WTC11 (cell line): ENCODE results near the gene RGS7. TPM values are rescaled to one million over a fixed set of nuclear protein-coding genes. Genes with fewer than 3 reads are reported as not detected.

Experiments used
- ATAC-seq: fragments of 200-7000 bp; cut with Tn5 transposase; 2 replicates; pipeline ENCODE4 v1.10.0; 2021; ENCODE audit warnings: mild to moderate bottlenecking, moderate library complexity
- CTCF ChIA-PET: fragments of 300-600 bp; sonication (Branson Sonifier 250); formaldehyde crosslinking; loops from one replicate; lab custom pipeline; 2021; ENCODE audit warnings: antibody characterized with exemption; lab: Charles Lee
- POLR2A ChIA-PET: fragments of 350-600 bp; sonication (Branson Sonifier 250); formaldehyde crosslinking; loops from one replicate; lab custom pipeline; 2021; ENCODE audit warnings: antibody characterized with exemption; lab: Charles Lee
- DNase-seq: peaks from one replicate; pipeline ENCODE4 v3.0.0; 2021; ENCODE audit warnings: low spot score
- H3K27ac Mint-ChIP-seq: 2 replicates; pipeline ENCODE4 v1.8.0; 2021; ENCODE audit warnings: mixed read lengths
- H3K27me3 Mint-ChIP-seq: 2 replicates; pipeline ENCODE4 v1.8.0; 2021; ENCODE audit warnings: low read depth, mild to moderate bottlenecking, moderate library complexity, mixed read lengths
- H3K36me3 Mint-ChIP-seq: 2 replicates; pipeline ENCODE4 v1.8.0; 2021; ENCODE audit warnings: mixed read lengths
- H3K4me1 Mint-ChIP-seq: 2 replicates; pipeline ENCODE4 v1.8.0; 2022; ENCODE audit warnings: mixed read lengths
- H3K4me3 Mint-ChIP-seq: 2 replicates; pipeline ENCODE4 v1.8.0; 2021; ENCODE audit warnings: mild to moderate bottlenecking, moderate library complexity, mixed read lengths
- H3K9me3 Mint-ChIP-seq: 2 replicates; pipeline ENCODE4 v1.8.0; 2021; ENCODE audit warnings: mixed read lengths
- FOXK1 ChIP-seq: sonication (generic); formaldehyde crosslinking; IDR thresholded peaks from 2 replicates; pipeline ENCODE4 v1.8.0; 2022; ENCODE audit warnings: mild to moderate bottlenecking, moderate library complexity, missing genetic modification reagents
- MYBL2 ChIP-seq: sonication (generic); formaldehyde crosslinking; IDR thresholded peaks from 2 replicates; pipeline ENCODE4 v1.8.1; 2023; ENCODE audit warnings: mild to moderate bottlenecking, moderate library complexity, missing genetic modification reagents
- NFATC4 ChIP-seq: fragments of 250-450 bp; sonication (Bioruptor Pico); IDR thresholded peaks from 2 replicates; pipeline ENCODE4 v1.9.0; 2021; ENCODE audit warnings: mild to moderate bottlenecking
- RELA ChIP-seq: sonication (generic); formaldehyde crosslinking; IDR thresholded peaks from 2 replicates; pipeline ENCODE4 v1.8.1; 2022; ENCODE audit warnings: missing genetic modification reagents, mild to moderate bottlenecking, borderline replicate concordance
- SMAD3 ChIP-seq: sonication (generic); formaldehyde crosslinking; IDR thresholded peaks from 2 replicates; pipeline ENCODE4 v1.8.0; 2022; ENCODE audit warnings: missing genetic modification reagents, mild to moderate bottlenecking, borderline replicate concordance
- SMAD4 ChIP-seq: sonication (generic); formaldehyde crosslinking; IDR thresholded peaks from 2 replicates; pipeline ENCODE4 v1.8.0; 2022; ENCODE audit warnings: mild to moderate bottlenecking, missing genetic modification reagents
- ZNF121 ChIP-seq: sonication (generic); formaldehyde crosslinking; IDR thresholded peaks from 2 replicates; pipeline ENCODE4 v1.8.0; 2023; ENCODE audit warnings: missing genetic modification reagents
- ZNF138 ChIP-seq: sonication (generic); formaldehyde crosslinking; conservative IDR thresholded peaks from 2 replicates; pipeline ENCODE4 v1.8.1; 2022; ENCODE audit warnings: mild to moderate bottlenecking, moderate library complexity, missing genetic modification reagents
- total RNA-seq: library from RNA; stranded (reverse); gene quantifications from 3 replicates; pipeline ENCODE4 v1.2.3, GENCODE V29; 2021
- TF ChIP-seq, protein P1 (sequence below): fragments of 200-600 bp; IDR thresholded peaks from 2 replicates; pipeline ENCODE4 v1.8.0; 2022; ENCODE audit warnings: antibody characterized with exemption
- TF ChIP-seq, protein P2 (sequence below): sonication (generic); formaldehyde crosslinking; IDR thresholded peaks from 2 replicates; pipeline ENCODE4 v1.8.1; 2022; ENCODE audit warnings: missing genetic modification reagents, borderline replicate concordance
- TF ChIP-seq, protein P3 (sequence below): sonication (generic); formaldehyde crosslinking; IDR thresholded peaks from 2 replicates; pipeline ENCODE4 v1.8.0; 2022; ENCODE audit warnings: missing genetic modification reagents
- TF ChIP-seq, protein P4 (sequence below): fragments of 250-450 bp; sonication (Bioruptor Pico); IDR thresholded peaks from 2 replicates; pipeline ENCODE4 v1.9.0; 2021; ENCODE audit warnings: mild to moderate bottlenecking
- TF ChIP-seq, protein P5 (sequence below): sonication (generic); formaldehyde crosslinking; IDR thresholded peaks from 2 replicates; pipeline ENCODE4 v1.8.0; 2023; ENCODE audit warnings: missing genetic modification reagents, mild to moderate bottlenecking, borderline replicate concordance

The RGS7 gene
- total RNA-seq, 1 experiment from 2014 or later, result 1.2 TPM

DNA sequence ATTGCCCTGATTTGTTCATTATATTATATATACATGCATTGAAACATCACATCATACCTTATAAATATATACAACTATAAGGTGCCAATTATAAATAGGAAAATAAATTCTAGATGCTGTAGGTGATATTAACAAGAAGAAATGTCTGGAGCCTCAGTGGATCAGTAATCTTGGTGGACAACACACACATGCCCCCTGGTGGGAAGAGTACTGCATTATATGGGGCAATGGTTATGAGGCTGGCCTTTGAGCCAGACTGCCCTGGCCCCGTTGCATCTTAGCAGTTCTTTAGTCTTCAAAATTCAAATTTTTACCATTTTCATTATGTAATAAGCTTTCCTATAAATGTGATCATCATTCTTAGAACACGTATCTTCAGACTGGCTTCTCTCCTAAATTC lies 410.1 kb downstream of the RGS7 start:
- H3K4me1 Mint-ChIP-seq, result no peaks in the 10 kb centered on the region
- no peak overlapping the region for H3K27ac Mint-ChIP-seq
- peak; percentile 23 for DNase-seq
- no peak overlapping the region for H3K4me3 Mint-ChIP-seq
- no peaks in the 10 kb centered on the region for H3K36me3 Mint-ChIP-seq
- peak; percentile 62; the same call in 1 of the 2 replicates for ATAC-seq
- 0 out of 2 replicates have a peak, but pooled peaks cover 4% of the 10 kb centered on the region for H3K9me3 Mint-ChIP-seq
- TF ChIP-seq MYBL2 (CRISPR knock-in tag), result no peak
- TF ChIP-seq, protein P1, sequence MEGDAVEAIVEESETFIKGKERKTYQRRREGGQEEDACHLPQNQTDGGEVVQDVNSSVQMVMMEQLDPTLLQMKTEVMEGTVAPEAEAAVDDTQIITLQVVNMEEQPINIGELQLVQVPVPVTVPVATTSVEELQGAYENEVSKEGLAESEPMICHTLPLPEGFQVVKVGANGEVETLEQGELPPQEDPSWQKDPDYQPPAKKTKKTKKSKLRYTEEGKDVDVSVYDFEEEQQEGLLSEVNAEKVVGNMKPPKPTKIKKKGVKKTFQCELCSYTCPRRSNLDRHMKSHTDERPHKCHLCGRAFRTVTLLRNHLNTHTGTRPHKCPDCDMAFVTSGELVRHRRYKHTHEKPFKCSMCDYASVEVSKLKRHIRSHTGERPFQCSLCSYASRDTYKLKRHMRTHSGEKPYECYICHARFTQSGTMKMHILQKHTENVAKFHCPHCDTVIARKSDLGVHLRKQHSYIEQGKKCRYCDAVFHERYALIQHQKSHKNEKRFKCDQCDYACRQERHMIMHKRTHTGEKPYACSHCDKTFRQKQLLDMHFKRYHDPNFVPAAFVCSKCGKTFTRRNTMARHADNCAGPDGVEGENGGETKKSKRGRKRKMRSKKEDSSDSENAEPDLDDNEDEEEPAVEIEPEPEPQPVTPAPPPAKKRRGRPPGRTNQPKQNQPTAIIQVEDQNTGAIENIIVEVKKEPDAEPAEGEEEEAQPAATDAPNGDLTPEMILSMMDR, result peak; percentile 42; the same call in 1 of the 2 replicates
- TF ChIP-seq, protein P2, sequence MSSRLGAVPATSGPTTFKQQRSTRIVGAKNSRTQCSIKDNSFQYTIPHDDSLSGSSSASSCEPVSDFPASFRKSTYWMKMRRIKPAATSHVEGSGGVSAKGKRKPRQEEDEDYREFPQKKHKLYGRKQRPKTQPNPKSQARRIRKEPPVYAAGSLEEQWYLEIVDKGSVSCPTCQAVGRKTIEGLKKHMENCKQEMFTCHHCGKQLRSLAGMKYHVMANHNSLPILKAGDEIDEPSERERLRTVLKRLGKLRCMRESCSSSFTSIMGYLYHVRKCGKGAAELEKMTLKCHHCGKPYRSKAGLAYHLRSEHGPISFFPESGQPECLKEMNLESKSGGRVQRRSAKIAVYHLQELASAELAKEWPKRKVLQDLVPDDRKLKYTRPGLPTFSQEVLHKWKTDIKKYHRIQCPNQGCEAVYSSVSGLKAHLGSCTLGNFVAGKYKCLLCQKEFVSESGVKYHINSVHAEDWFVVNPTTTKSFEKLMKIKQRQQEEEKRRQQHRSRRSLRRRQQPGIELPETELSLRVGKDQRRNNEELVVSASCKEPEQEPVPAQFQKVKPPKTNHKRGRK, result no peak
- ChIA-PET CTCF (interaction anchor here (1.0 kb wide), 1 partner anchor 215 kb away, joined by 3 read pairs; no protein-coding TSS in a partner anchor), POLR2A (no interaction called here)
- no peaks in the 10 kb centered on the region for H3K27me3 Mint-ChIP-seq

DNA sequence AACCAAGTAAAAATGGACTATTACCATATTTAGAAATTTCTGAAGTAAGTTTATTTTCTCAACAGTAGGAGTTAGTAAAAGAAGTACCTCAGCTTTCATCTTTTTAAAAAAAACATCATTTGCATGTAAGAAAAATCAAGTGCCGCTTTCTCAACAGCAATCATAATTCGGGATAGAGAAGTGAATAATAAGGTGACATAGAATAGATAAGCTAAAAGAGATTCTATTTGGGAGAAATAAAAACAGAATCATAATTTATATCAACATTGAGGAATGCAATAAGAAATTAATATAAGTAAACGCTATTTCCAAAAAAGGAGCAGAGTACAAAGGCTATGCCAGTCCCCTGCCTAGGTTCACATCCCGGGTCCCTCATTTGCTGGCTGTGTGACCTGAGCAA lies 414.1 kb downstream of the RGS7 start:
- peaks cover 10% of the 10 kb centered on the region for H3K36me3 Mint-ChIP-seq
- TF ChIP-seq SMAD3 (CRISPR knock-in tag), result no peak
- TF ChIP-seq FOXK1 (CRISPR knock-in tag), result no peak
- TF ChIP-seq, protein P3, sequence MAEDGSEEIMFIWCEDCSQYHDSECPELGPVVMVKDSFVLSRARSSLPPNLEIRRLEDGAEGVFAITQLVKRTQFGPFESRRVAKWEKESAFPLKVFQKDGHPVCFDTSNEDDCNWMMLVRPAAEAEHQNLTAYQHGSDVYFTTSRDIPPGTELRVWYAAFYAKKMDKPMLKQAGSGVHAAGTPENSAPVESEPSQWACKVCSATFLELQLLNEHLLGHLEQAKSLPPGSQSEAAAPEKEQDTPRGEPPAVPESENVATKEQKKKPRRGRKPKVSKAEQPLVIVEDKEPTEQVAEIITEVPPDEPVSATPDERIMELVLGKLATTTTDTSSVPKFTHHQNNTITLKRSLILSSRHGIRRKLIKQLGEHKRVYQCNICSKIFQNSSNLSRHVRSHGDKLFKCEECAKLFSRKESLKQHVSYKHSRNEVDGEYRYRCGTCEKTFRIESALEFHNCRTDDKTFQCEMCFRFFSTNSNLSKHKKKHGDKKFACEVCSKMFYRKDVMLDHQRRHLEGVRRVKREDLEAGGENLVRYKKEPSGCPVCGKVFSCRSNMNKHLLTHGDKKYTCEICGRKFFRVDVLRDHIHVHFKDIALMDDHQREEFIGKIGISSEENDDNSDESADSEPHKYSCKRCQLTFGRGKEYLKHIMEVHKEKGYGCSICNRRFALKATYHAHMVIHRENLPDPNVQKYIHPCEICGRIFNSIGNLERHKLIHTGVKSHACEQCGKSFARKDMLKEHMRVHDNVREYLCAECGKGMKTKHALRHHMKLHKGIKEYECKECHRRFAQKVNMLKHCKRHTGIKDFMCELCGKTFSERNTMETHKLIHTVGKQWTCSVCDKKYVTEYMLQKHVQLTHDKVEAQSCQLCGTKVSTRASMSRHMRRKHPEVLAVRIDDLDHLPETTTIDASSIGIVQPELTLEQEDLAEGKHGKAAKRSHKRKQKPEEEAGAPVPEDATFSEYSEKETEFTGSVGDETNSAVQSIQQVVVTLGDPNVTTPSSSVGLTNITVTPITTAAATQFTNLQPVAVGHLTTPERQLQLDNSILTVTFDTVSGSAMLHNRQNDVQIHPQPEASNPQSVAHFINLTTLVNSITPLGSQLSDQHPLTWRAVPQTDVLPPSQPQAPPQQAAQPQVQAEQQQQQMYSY, result no peak
- TF ChIP-seq SMAD4 (CRISPR knock-in tag), result no peak
- no peak for TF ChIP-seq NFATC4 (CRISPR knock-in tag)
- TF ChIP-seq, protein P4, sequence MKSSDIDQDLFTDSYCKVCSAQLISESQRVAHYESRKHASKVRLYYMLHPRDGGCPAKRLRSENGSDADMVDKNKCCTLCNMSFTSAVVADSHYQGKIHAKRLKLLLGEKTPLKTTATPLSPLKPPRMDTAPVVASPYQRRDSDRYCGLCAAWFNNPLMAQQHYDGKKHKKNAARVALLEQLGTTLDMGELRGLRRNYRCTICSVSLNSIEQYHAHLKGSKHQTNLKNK (CRISPR knock-in tag), result no peak
- TF ChIP-seq, protein P5, sequence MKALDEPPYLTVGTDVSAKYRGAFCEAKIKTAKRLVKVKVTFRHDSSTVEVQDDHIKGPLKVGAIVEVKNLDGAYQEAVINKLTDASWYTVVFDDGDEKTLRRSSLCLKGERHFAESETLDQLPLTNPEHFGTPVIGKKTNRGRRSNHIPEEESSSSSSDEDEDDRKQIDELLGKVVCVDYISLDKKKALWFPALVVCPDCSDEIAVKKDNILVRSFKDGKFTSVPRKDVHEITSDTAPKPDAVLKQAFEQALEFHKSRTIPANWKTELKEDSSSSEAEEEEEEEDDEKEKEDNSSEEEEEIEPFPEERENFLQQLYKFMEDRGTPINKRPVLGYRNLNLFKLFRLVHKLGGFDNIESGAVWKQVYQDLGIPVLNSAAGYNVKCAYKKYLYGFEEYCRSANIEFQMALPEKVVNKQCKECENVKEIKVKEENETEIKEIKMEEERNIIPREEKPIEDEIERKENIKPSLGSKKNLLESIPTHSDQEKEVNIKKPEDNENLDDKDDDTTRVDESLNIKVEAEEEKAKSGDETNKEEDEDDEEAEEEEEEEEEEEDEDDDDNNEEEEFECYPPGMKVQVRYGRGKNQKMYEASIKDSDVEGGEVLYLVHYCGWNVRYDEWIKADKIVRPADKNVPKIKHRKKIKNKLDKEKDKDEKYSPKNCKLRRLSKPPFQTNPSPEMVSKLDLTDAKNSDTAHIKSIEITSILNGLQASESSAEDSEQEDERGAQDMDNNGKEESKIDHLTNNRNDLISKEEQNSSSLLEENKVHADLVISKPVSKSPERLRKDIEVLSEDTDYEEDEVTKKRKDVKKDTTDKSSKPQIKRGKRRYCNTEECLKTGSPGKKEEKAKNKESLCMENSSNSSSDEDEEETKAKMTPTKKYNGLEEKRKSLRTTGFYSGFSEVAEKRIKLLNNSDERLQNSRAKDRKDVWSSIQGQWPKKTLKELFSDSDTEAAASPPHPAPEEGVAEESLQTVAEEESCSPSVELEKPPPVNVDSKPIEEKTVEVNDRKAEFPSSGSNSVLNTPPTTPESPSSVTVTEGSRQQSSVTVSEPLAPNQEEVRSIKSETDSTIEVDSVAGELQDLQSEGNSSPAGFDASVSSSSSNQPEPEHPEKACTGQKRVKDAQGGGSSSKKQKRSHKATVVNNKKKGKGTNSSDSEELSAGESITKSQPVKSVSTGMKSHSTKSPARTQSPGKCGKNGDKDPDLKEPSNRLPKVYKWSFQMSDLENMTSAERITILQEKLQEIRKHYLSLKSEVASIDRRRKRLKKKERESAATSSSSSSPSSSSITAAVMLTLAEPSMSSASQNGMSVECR, result no peak
- TF ChIP-seq ZNF138, result no peak
- no peak for TF ChIP-seq ZNF121 (CRISPR knock-in tag)
- TF ChIP-seq RELA (CRISPR knock-in tag), result no peak
- TF ChIP-seq, all 79 proteins: peak for 0
- ChIA-PET POLR2A (no interaction called here), CTCF (no interaction called here)
- H3K9me3 Mint-ChIP-seq, result peaks cover 14% of the 10 kb centered on the region
- no peaks in the 10 kb centered on the region for H3K27me3 Mint-ChIP-seq
- no peak overlapping the region for H3K27ac Mint-ChIP-seq
- DNase-seq (no peak), ATAC-seq (no peak)
- no peaks in the 10 kb centered on the region for H3K4me1 Mint-ChIP-seq
- H3K4me3 Mint-ChIP-seq, result no peak overlapping the region
